ENCODE measurements around the gene SLC22A3. TPM values are rescaled to one million over a fixed set of nuclear protein-coding genes. Genes with fewer than 3 reads are reported as not detected.

Gene SLC22A3
- total and polyA plus RNA-seq, 2 of the 4 experiments (the other 2 are of a cell fraction) = not detected

DNA sequence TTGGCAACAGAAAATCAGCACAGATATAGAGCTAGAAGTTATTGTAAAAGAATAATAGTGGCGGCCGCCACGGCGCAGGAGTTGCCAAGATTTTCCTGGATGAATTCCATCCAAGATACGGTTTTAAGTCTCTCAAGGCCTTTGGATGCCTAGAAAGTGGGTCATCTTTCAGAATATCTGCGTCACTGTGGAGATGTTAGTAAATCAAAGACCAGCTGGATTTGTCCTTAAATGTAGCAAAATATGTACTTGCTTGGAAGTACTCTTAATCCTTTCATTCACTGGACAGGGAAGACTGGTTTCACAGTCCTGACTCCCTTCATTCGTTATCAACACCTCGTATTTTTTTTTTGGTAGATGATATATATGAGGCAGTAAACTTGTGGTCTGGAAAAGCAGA is 83.0 kb downstream of the SLC22A3 start:
- H3K36me3 ChIP-seq (ENCODE audit: control insufficient read depth, insufficient read depth, low read length) = no peaks in the 10 kb centered on the region
- no peak overlapping the region for H3K27ac ChIP-seq (ENCODE audit: insufficient read depth, low read length)
- peaks cover 4% of the 10 kb centered on the region; the same call in 1 of the 2 replicates for H3K4me1 ChIP-seq (ENCODE audit: control insufficient read depth, insufficient read depth, low read length)
- no peak overlapping the region for H3K14ac ChIP-seq (replicated peaks; ENCODE audit: low read depth, low read length)
- no peak overlapping the region for H4K5ac ChIP-seq (ENCODE audit: low read depth, low read length)
- H3K56ac ChIP-seq (ENCODE audit: extremely low read depth, insufficient read depth, low read length) = no peak overlapping the region
- WGBS, 2 experiments (ENCODE audit: extremely low coverage in 2 of 2, insufficient read length in 1 of 2) = no CpG with 5 or more reads among the region's 8 CpGs
- H2BK15ac ChIP-seq (ENCODE audit: low read depth, low read length) = no peak overlapping the region
- intact Hi-C loops (cut with micrococcal nuclease) = no loop called here
- ATAC-seq (ENCODE audit: low read depth) (peak; percentile 88), DNase-seq (peak; percentile 85)
- no peaks in the 10 kb centered on the region for H3K27me3 ChIP-seq (ENCODE audit: control insufficient read depth, insufficient read depth, low read length)
- H2AK9ac ChIP-seq (replicated peaks; ENCODE audit: low read depth, low read length, poor library complexity) = no peak overlapping the region
- no peak overlapping the region for H3K4me2 ChIP-seq (ENCODE audit: low read depth, low read length)
- no peak overlapping the region for H2BK5ac ChIP-seq (ENCODE audit: low read depth, low read length, poor library complexity, severe bottlenecking)
- no peak overlapping the region for H2BK120ac ChIP-seq (ENCODE audit: low read depth, low read length)
- H3K9me3 ChIP-seq (ENCODE audit: control insufficient read depth, insufficient read depth, low read length) = 0 out of 2 replicates have a peak, but pooled peaks cover 2% of the 10 kb centered on the region
- H3K4me3 ChIP-seq (ENCODE audit: insufficient read depth, low read depth, low read length) = no peak overlapping the region
- H3K79me1 ChIP-seq (ENCODE audit: low read depth in 1 of 2, low read length in 2 of 2) = no peaks in the 10 kb centered on the region
- no TSS peak for BruUV-seq (replicated peaks)
- no peak overlapping the region for H4K91ac ChIP-seq (ENCODE audit: insufficient read depth, low read depth, low read length)
- no peak overlapping the region for H3K9ac ChIP-seq (ENCODE audit: low read depth, low read length)
- no peak for TF ChIP-seq RCOR1 (IDR thresholded peaks at IDR 0.05; ENCODE audit: insufficient replicate concordance, low read length)
- TF ChIP-seq RFX5 (IDR thresholded peaks at IDR 0.05; ENCODE audit: low read depth, low read length) = no peak
- TF ChIP-seq, protein P1, sequence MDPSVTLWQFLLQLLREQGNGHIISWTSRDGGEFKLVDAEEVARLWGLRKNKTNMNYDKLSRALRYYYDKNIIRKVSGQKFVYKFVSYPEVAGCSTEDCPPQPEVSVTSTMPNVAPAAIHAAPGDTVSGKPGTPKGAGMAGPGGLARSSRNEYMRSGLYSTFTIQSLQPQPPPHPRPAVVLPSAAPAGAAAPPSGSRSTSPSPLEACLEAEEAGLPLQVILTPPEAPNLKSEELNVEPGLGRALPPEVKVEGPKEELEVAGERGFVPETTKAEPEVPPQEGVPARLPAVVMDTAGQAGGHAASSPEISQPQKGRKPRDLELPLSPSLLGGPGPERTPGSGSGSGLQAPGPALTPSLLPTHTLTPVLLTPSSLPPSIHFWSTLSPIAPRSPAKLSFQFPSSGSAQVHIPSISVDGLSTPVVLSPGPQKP (IDR thresholded peaks at IDR 0.05; ENCODE audit: borderline replicate concordance, low read depth, low read length) = no peak
- no peak for TF ChIP-seq BHLHE40 (IDR thresholded peaks at IDR 0.05; ENCODE audit: low read depth, low read length)
- H2AK5ac ChIP-seq (ENCODE audit: low read depth, low read length) = no peak overlapping the region
- no peak overlapping the region for H2BK20ac ChIP-seq (ENCODE audit: low read depth, low read length)
- in situ Hi-C loops (cut with MboI; ENCODE audit: low sequenced_read_pairs) = no loop called here
- H4K8ac ChIP-seq (ENCODE audit: low read depth in 2 of 2, low read length in 2 of 2) = no peak overlapping the region
- CTCF ChIA-PET = no interaction called here
- no peaks in the 10 kb centered on the region for H4K20me1 ChIP-seq (ENCODE audit: insufficient read depth, low read length)
- no peak overlapping the region for H3K23ac ChIP-seq (ENCODE audit: low read depth, low read length)
- POLR2A ChIA-PET (ENCODE audit: unreplicated experiment) = no interaction called here
- no peak overlapping the region for H2AFZ ChIP-seq (replicated peaks; ENCODE audit: low read length, poor library complexity)
- H3K18ac ChIP-seq (ENCODE audit: low read depth, low read length) = no peak overlapping the region
- dilution Hi-C loops (cut with HindIII; ENCODE audit: low sequenced_read_pairs, unreplicated experiment) = no loop called here
- H3K4ac ChIP-seq (ENCODE audit: low read depth, low read length) = no peak overlapping the region
- no peaks in the 10 kb centered on the region for H3K9me1 ChIP-seq (ENCODE audit: insufficient read depth, low read length)
